ENCODE measurements around the gene SMYD3.
A peak's percentile ranks its signal among the peaks of the same experiment; 100 is the strongest.

Gene SMYD3

DNA sequence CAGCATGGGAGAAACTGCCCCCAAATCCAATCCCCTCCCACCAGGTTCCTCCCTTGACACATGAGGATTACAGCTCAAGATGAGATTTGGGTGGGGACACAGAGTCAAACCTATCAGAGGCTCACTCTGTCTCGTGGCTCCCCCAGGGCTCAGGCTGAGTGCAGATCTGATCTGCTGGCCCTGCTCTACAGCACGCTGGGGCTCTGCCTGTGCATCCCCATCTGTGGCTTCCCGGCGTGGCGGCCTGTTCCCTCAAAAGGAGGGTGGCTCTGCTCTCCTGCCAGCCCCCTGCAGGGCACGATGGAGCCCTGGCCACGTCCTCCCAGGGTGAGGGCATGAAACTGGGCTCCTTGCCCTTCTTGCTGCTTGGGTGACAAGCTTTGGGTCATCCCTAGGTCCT is 19.8 kb upstream of the SMYD3 start:
- Histone ChIP-seq H3K27ac (ENCODE audit: low read depth, low read length) (no peak overlapping the region), H4K20me1 (ENCODE audit: low read depth, low read length) (no peaks in the 10 kb centered on the region), H3K36me3 (ENCODE audit: low read length) (no peaks in the 10 kb centered on the region), H3K4me3 (ENCODE audit: insufficient read depth, low read length, poor library complexity, severe bottlenecking) (no peak overlapping the region), H3K27me3 (ENCODE audit: low read length) (no peaks in the 10 kb centered on the region), H3K9ac (ENCODE audit: low read length) (no peak overlapping the region), H3K9me3 (ENCODE audit: insufficient read depth, low read length) (peaks cover 10% of the 10 kb centered on the region; the same call in 1 of the 2 replicates), H3K9me2 (replicated peaks; ENCODE audit: insufficient read depth, low read length) (no peaks in the 10 kb centered on the region), H2AFZ (ENCODE audit: low read depth, low read length, severe bottlenecking) (peak overlapping the region; percentile 12), H3K79me2 (ENCODE audit: insufficient read depth, low read length) (no peaks in the 10 kb centered on the region), H3F3A (ENCODE audit: insufficient read depth) (no peaks in the 10 kb centered on the region), H3K4me2 (ENCODE audit: low read depth, low read length, poor library complexity, severe bottlenecking) (no peak overlapping the region)
- TF ChIP-seq EZH2phosphoT487 (conservative IDR thresholded peaks at IDR 0.05; ENCODE audit: low read length) = no peak
- TF ChIP-seq, protein P1, sequence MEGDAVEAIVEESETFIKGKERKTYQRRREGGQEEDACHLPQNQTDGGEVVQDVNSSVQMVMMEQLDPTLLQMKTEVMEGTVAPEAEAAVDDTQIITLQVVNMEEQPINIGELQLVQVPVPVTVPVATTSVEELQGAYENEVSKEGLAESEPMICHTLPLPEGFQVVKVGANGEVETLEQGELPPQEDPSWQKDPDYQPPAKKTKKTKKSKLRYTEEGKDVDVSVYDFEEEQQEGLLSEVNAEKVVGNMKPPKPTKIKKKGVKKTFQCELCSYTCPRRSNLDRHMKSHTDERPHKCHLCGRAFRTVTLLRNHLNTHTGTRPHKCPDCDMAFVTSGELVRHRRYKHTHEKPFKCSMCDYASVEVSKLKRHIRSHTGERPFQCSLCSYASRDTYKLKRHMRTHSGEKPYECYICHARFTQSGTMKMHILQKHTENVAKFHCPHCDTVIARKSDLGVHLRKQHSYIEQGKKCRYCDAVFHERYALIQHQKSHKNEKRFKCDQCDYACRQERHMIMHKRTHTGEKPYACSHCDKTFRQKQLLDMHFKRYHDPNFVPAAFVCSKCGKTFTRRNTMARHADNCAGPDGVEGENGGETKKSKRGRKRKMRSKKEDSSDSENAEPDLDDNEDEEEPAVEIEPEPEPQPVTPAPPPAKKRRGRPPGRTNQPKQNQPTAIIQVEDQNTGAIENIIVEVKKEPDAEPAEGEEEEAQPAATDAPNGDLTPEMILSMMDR (IDR thresholded peaks at IDR 0.05; ENCODE audit: insufficient read depth, low read length, poor library complexity, severe bottlenecking) = no peak

DNA sequence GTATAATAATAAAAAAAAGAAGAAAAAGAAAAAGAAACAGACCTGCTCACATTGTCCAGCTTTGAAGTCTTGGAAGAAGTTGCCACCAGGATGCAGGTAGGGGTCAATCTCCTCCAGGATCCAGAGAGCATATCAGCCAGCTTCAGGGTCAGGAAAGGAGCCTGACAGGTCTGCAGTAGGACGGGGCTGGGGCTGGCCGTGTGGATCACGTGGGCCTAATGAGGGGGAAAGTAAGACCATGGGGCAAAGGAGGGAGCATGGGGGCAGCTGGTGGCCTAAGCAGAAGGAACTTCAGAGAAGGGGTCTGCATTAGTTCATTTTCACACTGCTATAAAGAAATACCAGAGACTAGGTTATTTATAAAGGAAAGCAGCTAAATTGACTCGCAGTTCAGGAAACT is 19.3 kb upstream of the SMYD3 start:
- H3K9me2 ChIP-seq (replicated peaks; ENCODE audit: insufficient read depth, low read length) = no peaks in the 10 kb centered on the region
- H3K79me2 ChIP-seq (ENCODE audit: insufficient read depth, low read length) = no peaks in the 10 kb centered on the region

DNA sequence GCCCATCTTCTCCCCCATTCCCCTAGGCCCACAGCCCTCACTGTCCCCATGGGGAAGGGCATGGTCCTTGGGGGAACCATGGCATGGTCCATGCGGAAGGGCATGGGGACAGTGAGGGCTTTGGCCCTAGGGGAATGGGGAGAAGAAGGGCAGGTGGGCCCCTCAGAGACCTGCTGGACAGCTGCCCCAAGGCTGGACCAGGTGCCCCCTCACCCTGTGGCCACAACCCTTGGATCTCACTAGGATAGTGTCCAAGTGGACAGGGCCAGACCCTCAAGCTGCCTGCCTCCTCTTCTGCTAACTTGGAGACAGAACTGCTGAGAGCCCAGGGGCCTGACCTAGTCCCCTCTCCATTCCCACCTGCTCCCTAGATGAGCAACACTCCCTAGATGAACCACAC is 12.4 kb upstream of the SMYD3 start:
- no peaks in the 10 kb centered on the region for H3K79me2 ChIP-seq (ENCODE audit: insufficient read depth, low read length)
- no peaks in the 10 kb centered on the region for H3F3A ChIP-seq (ENCODE audit: insufficient read depth)
- H3K27ac ChIP-seq (ENCODE audit: low read depth, low read length) = no peak overlapping the region
- H3K27me3 ChIP-seq (ENCODE audit: low read length) = no peaks in the 10 kb centered on the region
- H3K9me2 ChIP-seq (replicated peaks; ENCODE audit: insufficient read depth, low read length) = no peaks in the 10 kb centered on the region
- H4K20me1 ChIP-seq (ENCODE audit: low read depth, low read length) = no peaks in the 10 kb centered on the region
- TF ChIP-seq, protein P1 (IDR thresholded peaks at IDR 0.05; ENCODE audit: insufficient read depth, low read length, poor library complexity, severe bottlenecking) = no peak
- H2AFZ ChIP-seq (ENCODE audit: low read depth, low read length, severe bottlenecking) = no peak overlapping the region
- no peak overlapping the region for H3K4me3 ChIP-seq (ENCODE audit: insufficient read depth, low read length, poor library complexity, severe bottlenecking)
- H3K9me3 ChIP-seq (ENCODE audit: insufficient read depth, low read length) = peaks cover 24% of the 10 kb centered on the region; the same call in 1 of the 2 replicates
- no peak overlapping the region for H3K9ac ChIP-seq (ENCODE audit: low read length)
- H3K4me2 ChIP-seq (ENCODE audit: low read depth, low read length, poor library complexity, severe bottlenecking) = no peak overlapping the region
- H3K36me3 ChIP-seq (ENCODE audit: low read length) = no peaks in the 10 kb centered on the region

More for the DNA sequence above, 19.3 kb upstream of the SMYD3 start:
- peaks cover 10% of the 10 kb centered on the region; the same call in 1 of the 2 replicates for H3K9me3 ChIP-seq (ENCODE audit: insufficient read depth, low read length)
- no peaks in the 10 kb centered on the region for H3F3A ChIP-seq (ENCODE audit: insufficient read depth)
- no peaks in the 10 kb centered on the region for H3K27me3 ChIP-seq (ENCODE audit: low read length)
- H3K27ac ChIP-seq (ENCODE audit: low read depth, low read length) = no peak overlapping the region
- no peak overlapping the region for H3K9ac ChIP-seq (ENCODE audit: low read length)
- H2AFZ ChIP-seq (ENCODE audit: low read depth, low read length, severe bottlenecking) = no peak overlapping the region
- no peaks in the 10 kb centered on the region for H3K36me3 ChIP-seq (ENCODE audit: low read length)
- H3K4me2 ChIP-seq (ENCODE audit: low read depth, low read length, poor library complexity, severe bottlenecking) = no peak overlapping the region
- no peaks in the 10 kb centered on the region for H4K20me1 ChIP-seq (ENCODE audit: low read depth, low read length)
- no peak overlapping the region for H3K4me3 ChIP-seq (ENCODE audit: insufficient read depth, low read length, poor library complexity, severe bottlenecking)
- TF ChIP-seq, protein P1 (IDR thresholded peaks at IDR 0.05; ENCODE audit: insufficient read depth, low read length, poor library complexity, severe bottlenecking) = no peak
- TF ChIP-seq EZH2phosphoT487 (conservative IDR thresholded peaks at IDR 0.05; ENCODE audit: low read length) = no peak
